ENCODE data around the gene PNPLA7.

The PNPLA7 gene

DNA sequence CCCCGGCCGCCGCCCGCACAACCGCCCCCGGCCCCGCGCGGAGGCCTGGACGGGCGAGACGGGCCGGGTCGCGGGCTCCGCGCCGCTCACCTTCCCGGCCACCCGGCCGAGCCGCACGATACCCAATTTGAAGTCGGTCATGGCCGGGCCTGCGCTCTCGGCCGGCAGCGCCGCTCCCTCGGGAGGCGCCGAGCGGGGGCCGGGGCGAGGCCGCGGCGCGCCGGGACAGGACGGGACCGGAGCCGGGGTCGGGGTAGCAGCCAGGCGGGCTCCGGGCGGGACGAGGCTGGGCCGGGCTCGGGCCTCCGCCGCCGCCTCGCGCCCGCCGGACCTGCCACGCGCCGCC is 39.9 kb upstream of the PNPLA7 start:
- DNase-seq: no peak
- TF ChIP-seq, protein P1, sequence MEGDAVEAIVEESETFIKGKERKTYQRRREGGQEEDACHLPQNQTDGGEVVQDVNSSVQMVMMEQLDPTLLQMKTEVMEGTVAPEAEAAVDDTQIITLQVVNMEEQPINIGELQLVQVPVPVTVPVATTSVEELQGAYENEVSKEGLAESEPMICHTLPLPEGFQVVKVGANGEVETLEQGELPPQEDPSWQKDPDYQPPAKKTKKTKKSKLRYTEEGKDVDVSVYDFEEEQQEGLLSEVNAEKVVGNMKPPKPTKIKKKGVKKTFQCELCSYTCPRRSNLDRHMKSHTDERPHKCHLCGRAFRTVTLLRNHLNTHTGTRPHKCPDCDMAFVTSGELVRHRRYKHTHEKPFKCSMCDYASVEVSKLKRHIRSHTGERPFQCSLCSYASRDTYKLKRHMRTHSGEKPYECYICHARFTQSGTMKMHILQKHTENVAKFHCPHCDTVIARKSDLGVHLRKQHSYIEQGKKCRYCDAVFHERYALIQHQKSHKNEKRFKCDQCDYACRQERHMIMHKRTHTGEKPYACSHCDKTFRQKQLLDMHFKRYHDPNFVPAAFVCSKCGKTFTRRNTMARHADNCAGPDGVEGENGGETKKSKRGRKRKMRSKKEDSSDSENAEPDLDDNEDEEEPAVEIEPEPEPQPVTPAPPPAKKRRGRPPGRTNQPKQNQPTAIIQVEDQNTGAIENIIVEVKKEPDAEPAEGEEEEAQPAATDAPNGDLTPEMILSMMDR (IDR thresholded peaks at IDR 0.05; ENCODE audit: low read depth, low read length): no peak
- H3K27me3 ChIP-seq (ENCODE audit: insufficient read depth, low read depth, severe bottlenecking): no peaks in the 10 kb centered on the region
- H3K4me3 ChIP-seq (ENCODE audit: low read depth, low read length): peak overlapping the region; percentile 50
- H3K36me3 ChIP-seq: peaks cover 39% of the 10 kb centered on the region
- no peak overlapping the region; the same call in 1 of the 2 replicates for H3K27ac ChIP-seq
- H3K9me3 ChIP-seq (ENCODE audit: severe bottlenecking): no peaks in the 10 kb centered on the region

DNA sequence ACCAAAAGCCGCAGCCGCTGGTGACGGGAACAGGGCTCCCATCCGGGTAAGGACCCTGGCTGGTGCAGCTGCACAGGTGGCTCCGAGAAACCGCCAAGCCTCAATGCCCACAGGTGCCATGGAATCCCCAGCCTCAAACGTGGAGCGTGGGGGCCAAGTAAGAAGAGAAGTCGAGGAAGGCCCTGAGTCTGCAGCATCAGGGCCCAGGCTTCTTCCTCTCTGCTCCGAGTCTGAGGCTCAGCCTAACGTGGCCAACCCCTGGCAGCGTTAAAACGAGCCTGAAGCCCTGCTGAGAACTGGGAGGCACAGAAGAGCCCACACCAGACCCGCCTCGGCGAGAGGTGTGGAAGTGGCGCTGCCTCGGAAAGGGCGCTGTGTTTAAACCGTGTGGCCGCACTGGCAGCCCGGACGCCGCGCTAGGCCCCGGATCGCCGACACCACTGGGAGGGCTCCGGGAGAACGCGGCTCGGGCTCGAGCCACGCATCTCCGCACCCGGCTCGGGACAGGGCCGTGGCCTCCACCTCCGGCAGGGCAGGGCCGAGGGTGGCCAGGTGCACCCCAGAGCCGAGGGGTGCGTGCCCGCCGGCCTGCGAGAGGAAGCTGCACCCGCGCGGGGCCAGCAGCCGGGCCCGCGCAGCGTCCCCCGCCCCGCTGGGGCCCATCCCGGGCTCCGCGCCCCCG is 39.4 kb upstream of the PNPLA7 start:
- TF ChIP-seq, protein P1 (IDR thresholded peaks at IDR 0.05; ENCODE audit: low read depth, low read length): no peak
- no peaks in the 10 kb centered on the region for H3K27me3 ChIP-seq (ENCODE audit: insufficient read depth, low read depth, severe bottlenecking)
- DNase-seq: no peak
- peak overlapping the region; percentile 58 for H3K27ac ChIP-seq
- H3K36me3 ChIP-seq: peaks cover 44% of the 10 kb centered on the region
- H3K9me3 ChIP-seq (ENCODE audit: severe bottlenecking): no peaks in the 10 kb centered on the region
- peak overlapping the region; percentile 50 for H3K4me3 ChIP-seq (ENCODE audit: low read depth, low read length)

DNA sequence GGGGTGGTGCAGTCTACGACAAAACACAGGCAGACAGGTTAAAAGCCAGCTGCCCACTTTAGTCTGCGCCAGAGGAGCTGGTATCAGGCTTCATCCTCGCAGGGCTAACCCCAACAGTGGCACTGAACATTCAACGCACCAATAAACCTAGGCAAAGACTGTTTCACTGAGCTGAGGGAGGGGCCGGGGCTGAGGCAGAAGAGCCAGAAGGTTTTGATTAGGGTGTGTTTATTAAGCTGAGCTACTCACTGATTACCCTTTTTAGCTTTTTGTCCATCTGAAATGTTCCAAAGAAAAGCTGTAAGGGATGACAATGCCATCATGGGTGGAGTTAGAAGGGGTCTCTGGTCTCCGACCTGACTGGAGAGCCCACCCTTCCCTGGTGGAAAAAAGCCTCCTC is 38.7 kb upstream of the PNPLA7 start:
- Histone ChIP-seq H3K27me3 (ENCODE audit: insufficient read depth, low read depth, severe bottlenecking) (no peaks in the 10 kb centered on the region), H3K27ac (no peak overlapping the region), H3K4me3 (ENCODE audit: low read depth, low read length) (peak overlapping the region; percentile 50), H3K36me3 (peaks cover 51% of the 10 kb centered on the region), H3K9me3 (ENCODE audit: severe bottlenecking) (no peaks in the 10 kb centered on the region)
- no peak for DNase-seq
- TF ChIP-seq, protein P1 (IDR thresholded peaks at IDR 0.05; ENCODE audit: low read depth, low read length): no peak

DNA sequence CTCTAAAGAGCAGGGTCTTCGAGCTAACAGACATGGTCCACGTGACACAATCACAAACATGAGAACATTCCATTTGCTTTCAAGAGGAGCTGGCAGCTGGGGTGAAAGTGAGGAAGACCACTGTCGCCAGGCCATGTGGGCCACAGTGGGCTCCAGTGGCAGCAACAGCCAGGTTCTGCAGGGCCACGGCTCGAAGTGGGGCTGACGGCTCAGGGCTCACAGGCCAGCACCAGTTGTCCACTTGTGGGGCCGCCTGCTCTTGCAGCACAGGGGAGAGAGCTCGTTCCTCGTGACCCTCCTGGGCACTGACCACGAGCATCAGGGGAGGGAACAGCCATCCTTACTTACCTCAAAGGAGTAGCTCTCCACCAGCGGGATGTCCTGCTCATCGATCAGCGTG is 38.1 kb upstream of the PNPLA7 start:
- TF ChIP-seq, protein P1 (IDR thresholded peaks at IDR 0.05; ENCODE audit: low read depth, low read length): no peak
- Histone ChIP-seq H3K27me3 (ENCODE audit: insufficient read depth, low read depth, severe bottlenecking) (no peaks in the 10 kb centered on the region), H3K36me3 (peaks cover 54% of the 10 kb centered on the region), H3K9me3 (ENCODE audit: severe bottlenecking) (no peaks in the 10 kb centered on the region), H3K4me3 (ENCODE audit: low read depth, low read length) (no peak overlapping the region), H3K27ac (no peak overlapping the region)
- no peak for DNase-seq

DNA sequence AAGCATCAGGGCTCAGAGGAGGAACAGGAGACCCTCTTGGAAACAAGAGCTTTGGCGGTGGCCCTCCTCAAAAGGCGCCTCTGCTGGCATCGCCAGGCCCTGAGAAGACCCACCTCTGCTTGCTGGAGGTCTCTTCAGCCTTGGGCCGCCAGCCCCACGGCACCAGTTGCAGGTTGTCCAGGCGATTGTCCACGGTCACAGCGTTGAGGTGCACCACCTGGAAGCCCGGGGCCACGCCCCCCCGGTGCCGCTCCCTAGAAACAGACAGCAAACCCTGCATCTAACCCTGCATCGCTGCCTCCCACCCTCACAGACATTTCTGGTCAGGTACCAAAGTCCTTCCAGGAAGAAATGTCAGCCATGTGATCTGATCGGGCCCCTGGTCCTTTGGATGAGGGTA is 36.7 kb upstream of the PNPLA7 start:
- TF ChIP-seq, protein P1 (IDR thresholded peaks at IDR 0.05; ENCODE audit: low read depth, low read length): no peak
- Histone ChIP-seq H3K27ac (no peak overlapping the region), H3K36me3 (peaks cover 69% of the 10 kb centered on the region), H3K27me3 (ENCODE audit: insufficient read depth, low read depth, severe bottlenecking) (no peaks in the 10 kb centered on the region), H3K4me3 (ENCODE audit: low read depth, low read length) (no peak overlapping the region), H3K9me3 (ENCODE audit: severe bottlenecking) (no peaks in the 10 kb centered on the region)
- DNase-seq: no peak

DNA sequence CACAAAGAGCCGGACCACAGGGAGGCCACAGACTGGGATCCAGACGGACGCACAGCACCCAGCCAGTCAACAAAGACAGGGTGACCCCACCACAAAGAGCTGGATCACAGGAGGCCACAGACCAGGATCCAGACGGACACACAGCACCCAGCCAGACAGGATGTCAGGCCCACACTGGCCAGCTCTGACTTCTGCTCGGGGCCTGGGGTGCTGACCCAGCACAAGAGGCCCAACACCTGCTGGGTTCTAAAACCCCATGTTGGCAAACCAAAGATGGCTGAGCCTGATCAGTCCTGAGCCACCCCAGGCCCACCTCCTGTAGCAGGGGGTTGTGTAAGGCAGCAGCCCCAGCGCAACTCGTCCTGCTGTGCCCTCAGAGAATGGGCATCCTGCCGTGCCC is 33.8 kb upstream of the PNPLA7 start:
- no peak overlapping the region for H3K27ac ChIP-seq
- H3K9me3 ChIP-seq (ENCODE audit: severe bottlenecking): no peaks in the 10 kb centered on the region
- peaks cover 74% of the 10 kb centered on the region for H3K36me3 ChIP-seq
- no peak for DNase-seq
- H3K27me3 ChIP-seq (ENCODE audit: insufficient read depth, low read depth, severe bottlenecking): no peaks in the 10 kb centered on the region
- TF ChIP-seq, protein P1 (IDR thresholded peaks at IDR 0.05; ENCODE audit: low read depth, low read length): no peak
- H3K4me3 ChIP-seq (ENCODE audit: low read depth, low read length): no peak overlapping the region
